PFSK-1 (cell line): ENCODE results near the gene SRRM5.

Experiments
- POLR2AphosphoS5 ChIP-seq: IDR thresholded peaks from 2 replicates; pipeline ENCODE4 v1.6.1; 2012; ENCODE audit warnings: low read depth, mild to moderate bottlenecking, control low read depth, low read length, moderate library complexity
- SIN3A ChIP-seq: IDR thresholded peaks from 2 replicates; pipeline ENCODE4 v1.6.1; 2012; ENCODE audit warnings: mild to moderate bottlenecking, low read length, moderate library complexity, borderline replicate concordance; ENCODE audit not compliant: insufficient read depth
- TAF1 ChIP-seq: IDR thresholded peaks from 2 replicates; pipeline ENCODE4 v1.6.1; 2012; ENCODE audit warnings: low read length, control low read depth, borderline replicate concordance; ENCODE audit not compliant: insufficient read depth
- TF ChIP-seq, protein P1 (sequence below), 2 experiments: IDR thresholded peaks; 2 replicates each; pipeline versions ENCODE4 v1.6.1 to v1.8.0; 2011 to 2012; ENCODE audit warnings: low read depth in 2 of 2, low read length in 2 of 2, control low read depth in 1 of 2, inconsistent platforms in 1 of 2, mild to moderate bottlenecking in 1 of 2, moderate library complexity in 1 of 2; ENCODE audit not compliant: insufficient read depth in 1 of 2

DNA sequence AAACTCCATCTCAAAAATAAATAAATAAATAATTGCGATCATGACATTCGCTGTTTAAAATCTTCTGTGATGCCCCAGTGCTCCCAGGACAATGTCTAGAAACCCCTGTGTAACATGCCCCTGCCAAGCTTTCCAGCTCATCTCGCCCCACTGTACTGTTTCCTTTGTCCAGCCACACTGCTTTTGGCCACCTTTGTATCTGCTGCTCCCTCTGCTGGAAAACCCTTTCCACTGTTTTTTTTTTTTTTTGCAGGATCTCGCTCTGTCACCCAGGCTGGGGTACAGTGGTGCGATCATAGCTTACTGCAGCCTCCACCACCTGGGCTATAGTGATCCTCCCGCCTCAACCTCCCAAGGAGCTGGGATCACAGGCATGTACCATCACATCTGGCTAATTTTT, 50.6 kb downstream of the SRRM5 start:
- TF ChIP-seq POLR2AphosphoS5 (no peak), TAF1 (no peak), SIN3A (no peak)
- TF ChIP-seq, protein P1, sequence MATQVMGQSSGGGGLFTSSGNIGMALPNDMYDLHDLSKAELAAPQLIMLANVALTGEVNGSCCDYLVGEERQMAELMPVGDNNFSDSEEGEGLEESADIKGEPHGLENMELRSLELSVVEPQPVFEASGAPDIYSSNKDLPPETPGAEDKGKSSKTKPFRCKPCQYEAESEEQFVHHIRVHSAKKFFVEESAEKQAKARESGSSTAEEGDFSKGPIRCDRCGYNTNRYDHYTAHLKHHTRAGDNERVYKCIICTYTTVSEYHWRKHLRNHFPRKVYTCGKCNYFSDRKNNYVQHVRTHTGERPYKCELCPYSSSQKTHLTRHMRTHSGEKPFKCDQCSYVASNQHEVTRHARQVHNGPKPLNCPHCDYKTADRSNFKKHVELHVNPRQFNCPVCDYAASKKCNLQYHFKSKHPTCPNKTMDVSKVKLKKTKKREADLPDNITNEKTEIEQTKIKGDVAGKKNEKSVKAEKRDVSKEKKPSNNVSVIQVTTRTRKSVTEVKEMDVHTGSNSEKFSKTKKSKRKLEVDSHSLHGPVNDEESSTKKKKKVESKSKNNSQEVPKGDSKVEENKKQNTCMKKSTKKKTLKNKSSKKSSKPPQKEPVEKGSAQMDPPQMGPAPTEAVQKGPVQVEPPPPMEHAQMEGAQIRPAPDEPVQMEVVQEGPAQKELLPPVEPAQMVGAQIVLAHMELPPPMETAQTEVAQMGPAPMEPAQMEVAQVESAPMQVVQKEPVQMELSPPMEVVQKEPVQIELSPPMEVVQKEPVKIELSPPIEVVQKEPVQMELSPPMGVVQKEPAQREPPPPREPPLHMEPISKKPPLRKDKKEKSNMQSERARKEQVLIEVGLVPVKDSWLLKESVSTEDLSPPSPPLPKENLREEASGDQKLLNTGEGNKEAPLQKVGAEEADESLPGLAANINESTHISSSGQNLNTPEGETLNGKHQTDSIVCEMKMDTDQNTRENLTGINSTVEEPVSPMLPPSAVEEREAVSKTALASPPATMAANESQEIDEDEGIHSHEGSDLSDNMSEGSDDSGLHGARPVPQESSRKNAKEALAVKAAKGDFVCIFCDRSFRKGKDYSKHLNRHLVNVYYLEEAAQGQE (IDR thresholded peaks at IDR 0.05; ENCODE audit: insufficient read depth in 1 of 2, low read depth in 2 of 2, low read length in 2 of 2) = no peak
